Measurements from ENCODE around the gene ZNF423.

Gene ZNF423

DNA sequence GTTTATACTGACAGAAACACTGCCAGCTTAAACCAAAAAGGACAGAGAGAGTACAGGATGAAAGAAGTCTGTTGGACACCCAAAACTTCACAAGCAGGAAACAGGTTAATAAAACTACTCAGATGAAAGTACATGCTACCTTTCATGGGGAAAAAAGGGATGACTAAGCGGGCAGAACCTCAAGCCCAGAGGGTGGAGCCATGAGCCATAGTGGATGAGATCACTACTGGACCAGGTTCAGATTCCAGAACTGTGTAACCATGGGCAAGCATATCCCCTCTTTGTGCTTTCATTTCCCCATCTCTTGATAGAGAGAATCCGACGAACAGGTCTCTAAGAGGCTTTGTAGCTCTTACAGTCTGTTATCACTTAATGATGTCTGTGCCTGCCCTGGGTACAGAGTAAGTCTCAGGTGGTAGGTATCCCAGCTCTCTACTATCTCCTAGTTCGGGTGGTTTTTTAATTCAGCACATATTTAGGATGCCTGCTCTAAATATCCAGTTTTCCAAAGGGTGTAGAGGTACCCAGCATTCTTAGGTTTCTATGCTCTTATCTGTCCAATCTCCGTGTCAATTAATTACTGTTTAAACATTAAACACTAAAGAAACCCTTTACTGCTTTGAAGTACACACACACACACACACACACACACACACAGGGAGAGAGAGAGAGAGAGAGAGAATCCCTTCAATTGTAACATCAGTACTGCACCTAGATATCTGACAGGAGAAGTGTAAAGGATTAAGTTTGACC is 206.7 kb downstream of the ZNF423 start:
- DNase-seq (ENCODE audit: low read depth in 4 of 4, low spot score in 1 of 4), result no peak

GRCh38 chr16:49647673-49648072 is 208.2 kb downstream of the ZNF423 start:
- no peak for DNase-seq (ENCODE audit: low read depth in 4 of 4, low spot score in 1 of 4)

GRCh38 chr16:49645263-49645662 is 210.6 kb downstream of the ZNF423 start:
- no peak for DNase-seq (ENCODE audit: low read depth in 4 of 4, low spot score in 1 of 4)

DNA sequence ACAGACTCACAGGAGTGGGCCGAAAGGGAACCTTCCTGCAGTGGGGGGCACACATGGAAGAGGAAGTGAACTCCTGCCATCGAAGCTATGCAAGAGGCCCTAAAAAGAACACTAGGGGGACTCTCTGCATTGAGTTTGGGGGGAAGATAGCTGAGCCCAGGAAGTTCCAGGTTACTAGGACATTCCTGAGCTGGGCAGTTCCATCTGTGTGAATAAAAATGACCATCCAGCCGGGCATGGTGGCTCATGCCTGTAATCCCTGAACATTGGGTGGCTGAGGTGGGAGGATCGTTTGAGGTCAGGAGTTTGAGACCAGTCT is 211.8 kb downstream of the ZNF423 start:
- no peak for DNase-seq (ENCODE audit: low read depth in 4 of 4, low spot score in 1 of 4)

DNA sequence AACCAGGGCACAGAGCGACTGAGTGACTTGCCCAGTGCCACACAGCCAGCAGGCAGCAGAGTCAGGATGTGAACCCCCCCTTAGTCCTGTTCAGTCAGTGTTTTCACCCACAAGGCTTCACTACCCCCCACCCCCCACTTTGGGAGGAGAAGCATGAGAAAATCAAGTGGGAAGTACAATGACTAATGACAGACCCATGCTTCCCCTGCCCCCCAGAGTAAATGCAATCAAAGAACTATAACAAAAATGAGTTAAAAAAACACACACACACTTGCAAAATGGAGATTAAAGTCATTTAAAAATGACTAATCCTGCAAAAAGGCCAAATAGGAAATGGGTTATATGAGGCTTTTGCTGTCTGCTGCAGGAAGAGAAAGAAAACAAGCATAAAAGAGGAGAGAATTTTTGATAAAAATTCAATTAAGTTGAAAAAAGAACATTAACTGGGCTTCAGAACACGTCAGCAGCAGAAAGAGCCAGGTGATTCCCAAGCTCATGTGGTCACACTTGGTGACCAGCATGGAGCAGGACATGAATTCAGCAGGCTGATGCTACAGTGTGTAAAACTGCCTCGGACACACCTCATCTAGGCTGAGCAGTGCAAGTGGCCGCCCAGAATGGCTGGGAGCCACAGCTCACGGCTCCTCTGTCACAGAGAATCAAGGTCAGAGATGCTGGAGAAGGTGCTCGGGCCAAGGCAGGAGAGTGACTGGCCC is 212.3 kb downstream of the ZNF423 start:
- no peak for DNase-seq (ENCODE audit: low read depth in 4 of 4, low spot score in 1 of 4)

- DNase-seq (ENCODE audit: low read depth in 4 of 4, low spot score in 1 of 4), result no peak
These were observed 214.7 kb downstream of the ZNF423 start for GRCh38 chr16:49641250-49641649.

- DNase-seq (ENCODE audit: low read depth in 4 of 4, low spot score in 1 of 4), result no peak
These were observed 215.3 kb downstream of the ZNF423 start for GRCh38 chr16:49640581-49640980.

DNA sequence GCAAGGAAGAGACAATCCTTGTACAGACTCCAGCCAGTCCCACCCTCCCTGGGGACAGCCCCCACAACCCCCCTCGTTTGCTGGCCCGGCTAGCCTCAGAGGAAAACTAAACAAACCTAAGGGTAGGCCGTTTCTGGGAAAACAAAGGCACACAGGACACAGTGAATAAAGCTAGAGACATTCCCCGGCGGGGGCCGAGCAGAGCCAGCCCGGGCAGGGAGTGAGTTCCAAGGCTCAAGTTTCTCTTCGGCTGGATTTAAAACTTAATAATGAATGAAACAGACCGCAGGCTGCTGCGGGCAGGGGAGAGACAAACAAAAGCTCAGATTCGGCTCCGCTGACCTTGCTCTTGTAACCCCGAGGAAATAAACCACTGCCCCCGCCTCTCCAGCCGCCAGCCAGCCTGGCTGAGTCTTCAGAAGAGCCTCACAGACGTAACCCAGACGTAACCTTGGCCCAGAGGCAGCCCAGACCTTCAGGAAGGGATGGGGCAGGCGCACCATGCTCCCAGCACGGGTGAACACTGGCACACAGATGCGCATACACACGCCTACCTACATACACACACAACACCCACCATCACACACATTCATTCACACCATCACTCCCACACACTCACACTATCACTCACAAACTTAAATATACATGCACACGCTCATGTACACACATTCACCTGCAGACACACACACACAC is 216.0 kb downstream of the ZNF423 start:
- no peak for DNase-seq (ENCODE audit: low read depth in 4 of 4, low spot score in 1 of 4)

DNA sequence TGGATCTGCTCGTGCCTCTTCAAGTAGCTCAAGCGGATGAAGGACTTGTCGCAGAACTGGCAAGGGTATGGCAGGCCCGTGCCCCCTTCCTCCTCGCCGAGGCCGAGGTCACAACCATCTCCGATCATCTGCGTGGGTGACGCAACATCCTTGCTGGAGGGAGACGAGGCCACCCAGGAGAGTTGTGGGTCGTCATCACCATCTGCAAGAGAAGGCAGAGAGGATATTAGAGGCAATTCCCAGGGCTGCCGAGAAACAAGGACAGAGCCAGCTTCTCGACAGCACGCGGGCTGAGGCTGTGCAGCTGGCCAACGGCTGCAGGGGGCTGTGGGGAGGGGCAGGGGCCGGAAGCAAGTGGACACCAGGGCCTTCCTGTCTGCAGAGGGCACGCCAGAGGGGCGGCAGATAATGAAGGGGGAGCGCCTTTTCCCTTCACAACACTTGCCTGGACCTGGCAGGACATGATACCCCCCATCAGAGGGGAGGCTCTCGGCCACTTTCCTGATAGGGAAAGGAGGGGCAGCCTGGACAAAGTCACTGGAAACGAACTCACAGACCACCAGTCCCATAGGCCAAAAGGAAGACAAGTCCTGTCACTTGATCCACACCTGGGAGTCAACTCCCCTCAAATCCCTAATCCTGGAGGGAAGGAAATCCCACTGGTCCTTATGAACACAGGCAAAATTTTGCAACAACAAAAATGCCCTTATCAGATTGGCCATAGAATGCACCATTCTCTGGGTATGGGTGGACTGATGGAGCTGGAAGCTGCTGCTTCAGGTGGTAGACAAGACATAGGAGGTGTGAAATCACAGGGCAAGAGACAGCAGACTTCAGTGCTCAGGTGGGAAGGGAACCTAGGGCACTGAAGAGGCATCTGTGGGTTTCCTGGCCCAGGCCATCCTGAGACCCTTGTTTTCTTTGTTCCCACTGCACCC is 217.0 kb downstream of the ZNF423 start:
- DNase-seq (ENCODE audit: low read depth in 4 of 4, low spot score in 1 of 4), result no peak

DNA sequence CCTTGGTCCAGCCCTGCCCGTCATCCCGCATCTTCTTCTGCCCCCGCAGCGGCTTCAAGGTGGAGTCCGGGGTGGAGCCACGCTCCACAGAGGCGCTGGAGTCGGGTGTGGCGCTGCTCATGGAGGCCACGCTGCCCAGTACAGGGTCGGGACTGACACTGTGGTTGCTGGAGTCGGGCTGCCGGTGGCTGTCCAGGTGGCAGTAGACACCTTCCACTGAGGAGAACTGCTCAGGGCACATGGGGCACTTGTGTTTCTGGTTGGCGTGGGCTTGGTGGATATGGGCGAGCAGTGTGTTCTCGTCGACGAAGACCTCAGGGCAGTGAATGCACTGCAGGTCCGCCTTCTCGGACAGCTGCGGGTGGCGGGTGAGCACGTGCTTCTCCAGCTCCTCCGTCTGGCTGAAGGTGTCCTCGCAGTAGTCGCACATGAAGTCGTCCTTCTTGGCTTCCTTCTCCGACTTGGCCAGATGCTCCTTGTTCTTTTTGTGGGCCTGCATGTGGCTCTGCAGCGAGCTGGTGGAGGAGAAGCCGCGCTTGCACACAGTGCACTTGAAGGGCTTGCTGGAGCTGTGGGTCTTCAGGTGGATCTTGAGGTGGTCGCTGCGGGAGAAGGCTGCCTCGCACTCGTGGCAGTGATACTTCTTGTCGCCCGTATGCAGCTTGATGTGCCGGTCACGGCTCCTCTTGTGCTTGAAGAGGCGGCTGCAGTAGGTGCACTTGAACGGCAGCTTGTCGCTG is 217.8 kb downstream of the ZNF423 start:
- DNase-seq (ENCODE audit: low read depth in 4 of 4, low spot score in 1 of 4), result no peak

DNA sequence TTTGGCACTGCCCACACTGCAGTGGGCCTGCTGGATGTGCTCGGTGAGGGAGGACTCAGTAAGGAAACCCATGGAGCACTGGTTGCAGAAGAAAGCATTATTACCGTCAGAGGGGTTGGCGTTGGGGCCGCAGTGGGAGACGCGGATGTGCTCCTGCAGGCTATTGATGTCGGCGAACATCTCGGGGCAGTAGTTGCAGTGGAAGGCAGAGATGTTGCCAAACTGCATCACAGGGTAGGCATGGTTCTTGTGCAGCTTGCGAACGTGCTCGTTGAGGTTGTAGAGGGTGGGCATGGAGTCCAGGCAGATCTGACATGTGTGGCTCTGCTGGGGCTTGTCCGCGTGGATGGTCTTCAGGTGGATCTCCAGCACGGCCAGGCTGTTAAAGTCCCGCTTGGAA is 218.4 kb downstream of the ZNF423 start:
- no peak for DNase-seq (ENCODE audit: low read depth in 4 of 4, low spot score in 1 of 4)

GRCh38 chr16:49636608-49637007 is 219.3 kb downstream of the ZNF423 start:
- DNase-seq (ENCODE audit: low read depth in 4 of 4, low spot score in 1 of 4), result no peak

DNA sequence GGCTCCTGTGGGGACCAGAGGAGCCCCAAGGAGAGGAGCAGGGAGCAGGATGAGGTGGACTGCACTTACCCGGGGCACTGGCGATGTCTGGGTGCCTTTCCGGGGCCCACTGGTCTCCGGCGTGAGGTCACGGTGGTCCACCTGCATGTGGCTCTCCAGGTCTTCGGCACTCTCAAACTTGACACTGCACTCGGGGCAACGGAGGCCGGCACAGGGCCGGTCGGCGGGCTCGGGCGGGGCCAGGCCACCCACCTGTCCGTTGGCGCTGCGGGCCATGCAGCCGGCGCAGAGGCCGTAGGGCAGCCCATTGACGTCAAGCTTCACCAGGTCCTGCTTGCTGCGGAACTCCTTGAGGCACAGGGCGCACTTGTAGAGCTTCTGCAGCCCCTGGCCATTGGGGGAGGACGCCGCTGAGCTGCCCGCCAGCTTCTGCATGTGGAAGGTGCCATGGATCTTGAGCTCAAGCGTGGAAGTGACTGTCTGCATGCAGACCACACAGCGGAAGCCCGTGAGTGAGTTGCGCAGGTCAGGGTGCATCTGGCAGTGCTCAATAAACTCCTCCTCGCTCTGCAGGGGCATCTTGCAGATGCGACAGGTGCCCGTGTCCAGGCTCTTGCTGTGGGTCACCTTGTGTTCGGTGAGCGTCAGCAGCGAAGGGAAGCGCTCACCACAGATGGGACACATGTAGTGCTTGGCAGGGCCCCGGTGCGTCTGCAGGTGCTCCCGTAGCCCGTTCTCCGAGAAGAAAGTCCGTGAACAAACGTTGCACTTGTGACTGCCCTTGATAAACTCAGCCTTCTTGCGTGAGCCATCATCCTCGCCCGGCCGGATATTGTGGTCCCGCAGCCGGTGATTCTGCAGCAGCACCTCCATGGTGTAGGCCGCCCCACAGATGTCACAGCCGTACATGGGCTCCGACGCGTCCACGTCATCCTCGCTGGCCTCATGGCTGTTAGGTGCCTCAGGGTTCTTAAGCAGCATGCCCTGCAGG is 220.0 kb downstream of the ZNF423 start:
- no peak for DNase-seq (ENCODE audit: low read depth in 4 of 4, low spot score in 1 of 4)

GRCh38 chr16:49635009-49635350 is 220.9 kb downstream of the ZNF423 start:
- DNase-seq (ENCODE audit: low read depth in 4 of 4, low spot score in 1 of 4), result no peak

- no peak for DNase-seq (ENCODE audit: low read depth in 4 of 4, low spot score in 1 of 4)
These were observed 221.5 kb downstream of the ZNF423 start for GRCh38 chr16:49634235-49635008.

DNA sequence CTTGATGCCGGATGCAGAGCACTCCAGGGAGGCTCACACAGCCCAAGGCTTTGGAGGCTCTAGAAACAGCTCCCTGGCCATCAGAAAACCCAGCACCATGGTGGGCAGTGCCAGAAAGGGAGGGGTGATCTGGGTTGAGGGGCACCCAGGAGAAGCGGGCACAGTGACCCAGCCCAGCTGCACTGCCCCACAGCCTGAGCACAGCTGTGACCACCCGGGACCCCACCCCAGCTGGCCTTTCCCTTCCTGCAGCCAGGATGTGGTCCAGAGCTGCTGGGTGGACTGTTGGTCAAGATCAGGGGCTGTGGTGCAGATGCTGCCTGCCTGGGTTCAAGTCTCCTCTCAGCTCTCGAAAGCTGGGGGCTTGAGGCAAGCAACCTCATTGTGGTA is 223.1 kb downstream of the ZNF423 start:
- DNase-seq (ENCODE audit: low read depth in 4 of 4, low spot score in 1 of 4), result no peak

DNA sequence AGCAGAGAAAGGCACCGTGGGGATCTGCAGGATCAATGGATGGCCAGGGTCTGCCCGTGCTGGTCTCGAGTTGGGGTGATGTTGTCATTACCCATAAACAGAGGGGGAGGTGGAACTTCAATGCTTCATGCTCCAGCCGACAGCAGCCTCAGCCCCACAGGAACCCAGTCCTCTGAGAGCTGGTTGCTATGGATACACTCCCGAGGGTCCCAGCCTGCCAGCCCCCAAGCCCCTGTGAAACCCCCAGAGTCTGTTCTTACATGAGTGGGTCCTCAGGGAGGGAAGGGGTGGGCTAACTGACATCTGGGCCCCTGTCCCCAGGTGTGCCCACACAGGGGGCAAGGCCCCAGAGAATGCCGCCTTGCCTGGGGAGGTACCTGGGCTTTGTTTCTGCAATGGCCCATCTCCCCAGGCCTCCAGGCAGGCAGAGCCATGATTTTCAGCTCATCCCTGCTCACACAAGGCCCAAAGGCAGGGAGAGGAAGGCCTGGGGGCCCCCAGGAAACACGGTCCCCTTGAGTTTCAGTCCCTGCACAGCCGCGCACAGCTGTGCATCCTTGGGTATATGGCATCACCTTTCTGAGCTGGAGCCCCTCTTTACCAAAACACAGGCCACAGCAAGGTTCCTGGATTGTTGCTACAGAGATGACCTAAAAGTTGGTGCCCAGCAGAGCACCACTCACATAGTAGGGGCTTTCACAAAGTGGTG is 223.7 kb downstream of the ZNF423 start:
- no peak for DNase-seq (ENCODE audit: low read depth in 4 of 4, low spot score in 1 of 4)

All from stimulated activated CD4-positive, alpha-beta T cell treated with anti-CD3 and anti-CD28 coated beads, Interleukin-1b, Interleukin-23, amount 100 ng/mL, for 24 hours (primary cell).